Muscle layer of duodenum (tissue), 2 donors: Measurements from ENCODE around the gene TAOK1.
"Not testable (repeated sequence)": the region's sequence is repeated elsewhere in the genome, so short reads cannot be mapped to it uniquely, and the experiment has no call there.

Source experiments
- H3K27ac ChIP-seq: one replicate; pipeline ENCODE4 v1.7.0; 2013; ENCODE audit warnings: mild to moderate bottlenecking, low read length
- H3K27me3 ChIP-seq: one replicate; pipeline ENCODE4 v1.7.0; 2013; ENCODE audit warnings: low read depth, mild to moderate bottlenecking, control low read depth, low read length
- H3K36me3 ChIP-seq, 2 donors: one replicate each; pipeline ENCODE4 v1.7.0; 2013; ENCODE audit warnings: low read length in 2 of 2, control low read depth in 1 of 2, mild to moderate bottlenecking in 1 of 2; ENCODE audit not compliant: insufficient read depth in 2 of 2, control insufficient read depth in 1 of 2
- H3K4me1 ChIP-seq, 2 donors: one replicate each; pipeline ENCODE4 v1.7.0; 2013; ENCODE audit warnings: low read length in 2 of 2, mild to moderate bottlenecking in 2 of 2, control low read depth in 1 of 2, moderate library complexity in 1 of 2; ENCODE audit not compliant: insufficient read depth in 2 of 2, control insufficient read depth in 1 of 2
- H3K4me3 ChIP-seq, 2 donors: one replicate each; pipeline ENCODE4 v1.7.0; 2013; ENCODE audit warnings: low read length in 2 of 2, low read depth in 1 of 2, mild to moderate bottlenecking in 1 of 2
- H3K9me3 ChIP-seq, 2 donors: one replicate each; pipeline ENCODE4 v1.7.0; 2013; ENCODE audit warnings: low read length in 2 of 2, control low read depth in 1 of 2, mild to moderate bottlenecking in 1 of 2; ENCODE audit not compliant: control insufficient read depth in 1 of 2
- donor health status: healthy.

The TAOK1 gene

GRCh38 chr17:29451121-29451742, 61.1 kb downstream of the TAOK1 start:
- peaks cover 9 to 10% of the 10 kb centered on the region in 2 donors for H3K36me3 ChIP-seq
- H3K4me3 ChIP-seq, result no peak overlapping the region
- peaks cover 0 to 9% of the 10 kb centered on the region in 2 donors for H3K4me1 ChIP-seq
- H3K27me3 ChIP-seq, result no peaks in the 10 kb centered on the region
- no peak overlapping the region for H3K27ac ChIP-seq
- no peaks in the 10 kb centered on the region for H3K9me3 ChIP-seq

GRCh38 chr17:29458066-29458465, 67.9 kb downstream of the TAOK1 start:
- Histone ChIP-seq H3K9me3 (no peaks in the 10 kb centered on the region), H3K4me1 (peaks cover 0 to 18% of the 10 kb centered on the region in 2 donors), H3K4me3 (no peak overlapping the region), H3K36me3 (peaks cover 8% of the 10 kb centered on the region in 2 donors), H3K27ac (no peak overlapping the region), H3K27me3 (no peaks in the 10 kb centered on the region)

- H3K4me1 ChIP-seq, result peaks cover 0 to 18% of the 10 kb centered on the region in 2 donors
- H3K9me3 ChIP-seq, result no peaks in the 10 kb centered on the region
- peaks cover 4 to 7% of the 10 kb centered on the region in 2 donors for H3K36me3 ChIP-seq
- H3K4me3 ChIP-seq, result no peak overlapping the region
- H3K27ac ChIP-seq, result no peak overlapping the region
- H3K27me3 ChIP-seq, result no peaks in the 10 kb centered on the region
Measured at GRCh38 chr17:29461483-29462206, 71.5 kb downstream of the TAOK1 start.

- Histone ChIP-seq H3K9me3 (no peaks in the 10 kb centered on the region), H3K27me3 (no peaks in the 10 kb centered on the region), H3K27ac (no peak overlapping the region), H3K4me1 (no peaks in the 10 kb centered on the region), H3K36me3 (peaks cover 6 to 14% of the 10 kb centered on the region in 2 donors), H3K4me3 (no peak overlapping the region)
Measured at GRCh38 chr17:29469276-29469675, 79.1 kb downstream of the TAOK1 start.

GRCh38 chr17:29473437-29473836, 83.3 kb downstream of the TAOK1 start:
- H3K27ac ChIP-seq, H3K9me3 ChIP-seq, H3K4me3 ChIP-seq, H3K4me1 ChIP-seq, H3K27me3 ChIP-seq: not testable (repeated sequence)
- peaks cover 3 to 13% of the 10 kb centered on the region in 2 donors for H3K36me3 ChIP-seq

- no peaks in the 10 kb centered on the region for H3K9me3 ChIP-seq
- H3K27me3 ChIP-seq, result no peaks in the 10 kb centered on the region
- no peak overlapping the region for H3K27ac ChIP-seq
- H3K36me3 ChIP-seq, result peaks cover 0 to 18% of the 10 kb centered on the region in 2 donors
- no peaks in the 10 kb centered on the region for H3K4me1 ChIP-seq
- H3K4me3 ChIP-seq, result no peak overlapping the region
Measured at GRCh38 chr17:29474297-29474696, 84.1 kb downstream of the TAOK1 start.

GRCh38 chr17:29475891-29476290, 85.7 kb downstream of the TAOK1 start:
- no peak overlapping the region for H3K4me3 ChIP-seq
- no peaks in the 10 kb centered on the region for H3K27me3 ChIP-seq
- no peak overlapping the region for H3K27ac ChIP-seq
- no peaks in the 10 kb centered on the region for H3K9me3 ChIP-seq
- H3K4me1 ChIP-seq, result no peaks in the 10 kb centered on the region
- H3K36me3 ChIP-seq, result peaks cover 5 to 21% of the 10 kb centered on the region in 2 donors

GRCh38 chr17:29480249-29480928, 90.2 kb downstream of the TAOK1 start:
- H3K27ac ChIP-seq, H3K9me3 ChIP-seq, H3K4me1 ChIP-seq, H3K27me3 ChIP-seq, H3K4me3 ChIP-seq: not testable (repeated sequence)
- H3K36me3 ChIP-seq, result peaks cover 14 to 31% of the 10 kb centered on the region in 2 donors

GRCh38 chr17:29483503-29483902, 93.3 kb downstream of the TAOK1 start:
- H3K9me3 ChIP-seq, result no peaks in the 10 kb centered on the region

GRCh38 chr17:29495011-29495410, 104.8 kb downstream of the TAOK1 start:
- H3K27me3 ChIP-seq, result no peaks in the 10 kb centered on the region
- H3K27ac ChIP-seq, result no peak overlapping the region
- no peaks in the 10 kb centered on the region for H3K9me3 ChIP-seq
- H3K4me1 ChIP-seq, result no peaks in the 10 kb centered on the region
- peaks cover 23 to 33% of the 10 kb centered on the region in 2 donors for H3K36me3 ChIP-seq
- H3K4me3 ChIP-seq, result no peak overlapping the region

More at GRCh38 chr17:29483503-29483902, 93.3 kb downstream of the TAOK1 start:
- Histone ChIP-seq H3K4me3 (no peak overlapping the region), H3K27me3 (no peaks in the 10 kb centered on the region), H3K4me1 (no peaks in the 10 kb centered on the region), H3K27ac (no peak overlapping the region), H3K36me3 (peaks cover 24% of the 10 kb centered on the region in 2 donors)

- peaks cover 24 to 56% of the 10 kb centered on the region in 2 donors for H3K36me3 ChIP-seq
- H3K9me3 ChIP-seq, result no peaks in the 10 kb centered on the region
- no peaks in the 10 kb centered on the region for H3K4me1 ChIP-seq
- H3K27me3 ChIP-seq, result no peaks in the 10 kb centered on the region
- H3K27ac ChIP-seq, result no peak overlapping the region
- no peak overlapping the region for H3K4me3 ChIP-seq
Measured at GRCh38 chr17:29504711-29505110, 114.5 kb downstream of the TAOK1 start.
